GM23338 (cell line): ENCODE results near the gene CORO1C.

ENCODE experiments used
- EZH2 ChIP-seq: fragments of 200-600 bp; sonication (generic); IDR thresholded peaks from one replicate; pipeline ENCODE4 v1.8.0; 2017; ENCODE audit warnings: antibody characterized with exemption, mild to moderate bottlenecking, low read depth; ENCODE audit not compliant: unreplicated experiment
- EZH2phosphoT487 ChIP-seq: fragments of 200-600 bp; sonication (generic); IDR thresholded peaks from one replicate; pipeline ENCODE4 v1.8.1; 2018; ENCODE audit warnings: antibody characterized with exemption; ENCODE audit not compliant: unreplicated experiment
- POLR2AphosphoS5 ChIP-seq: IDR thresholded peaks from 2 replicates; pipeline ENCODE4 v1.6.1; 2016; ENCODE audit warnings: antibody characterized with exemption, low read depth
- TF ChIP-seq, protein P1 (sequence below): IDR thresholded peaks from one replicate; pipeline ENCODE4 v1.6.1; 2018; ENCODE audit warnings: antibody characterized with exemption; ENCODE audit not compliant: unreplicated experiment
- TF ChIP-seq, protein P2 (sequence below), 2 experiments: fragments of 200-600 bp in 1 of 2; sonication (generic) in 1 of 2; conservative IDR thresholded peaks; 2 replicates each; pipeline versions ENCODE4 v1.5.1 to v1.6.1; 2016 to 2017; ENCODE audit warnings: antibody characterized with exemption in 2 of 2, low read depth in 2 of 2, mild to moderate bottlenecking in 2 of 2, moderate library complexity in 1 of 2

DNA sequence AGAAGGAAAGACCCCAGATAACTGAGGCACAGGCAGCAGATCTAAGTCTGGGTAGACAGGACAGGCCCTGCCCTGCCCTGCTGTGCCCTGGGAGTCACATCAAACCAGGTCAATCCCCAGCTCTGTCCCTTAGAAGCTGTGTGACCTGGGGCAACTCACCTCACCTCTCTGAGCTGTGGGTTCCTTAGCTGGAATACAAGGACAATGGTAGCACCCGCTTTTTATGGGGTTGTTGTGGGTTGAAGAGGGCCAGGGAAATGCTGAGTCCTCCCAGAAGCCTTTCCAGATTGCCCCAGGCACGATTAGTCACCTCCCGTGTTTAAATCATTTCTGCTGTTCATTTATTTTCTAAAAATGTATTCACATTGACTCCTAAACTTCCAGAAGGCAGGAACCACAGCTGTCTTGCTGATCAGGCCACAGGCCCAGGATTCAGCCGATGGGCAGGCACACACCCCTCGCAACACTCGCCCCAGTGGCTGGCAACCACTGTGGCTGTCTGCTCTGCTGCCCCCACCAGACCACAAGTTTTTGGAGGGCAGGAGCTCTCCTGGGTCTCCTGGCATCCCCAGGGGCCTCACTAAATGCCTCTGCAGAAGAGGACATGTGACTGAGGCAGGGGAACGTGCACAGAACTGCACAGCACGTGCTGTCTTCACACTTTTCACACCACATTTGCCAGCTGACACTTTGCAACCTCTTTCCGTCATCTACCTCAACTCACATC is 100.7 kb downstream of the CORO1C start:
- TF ChIP-seq, protein P1, sequence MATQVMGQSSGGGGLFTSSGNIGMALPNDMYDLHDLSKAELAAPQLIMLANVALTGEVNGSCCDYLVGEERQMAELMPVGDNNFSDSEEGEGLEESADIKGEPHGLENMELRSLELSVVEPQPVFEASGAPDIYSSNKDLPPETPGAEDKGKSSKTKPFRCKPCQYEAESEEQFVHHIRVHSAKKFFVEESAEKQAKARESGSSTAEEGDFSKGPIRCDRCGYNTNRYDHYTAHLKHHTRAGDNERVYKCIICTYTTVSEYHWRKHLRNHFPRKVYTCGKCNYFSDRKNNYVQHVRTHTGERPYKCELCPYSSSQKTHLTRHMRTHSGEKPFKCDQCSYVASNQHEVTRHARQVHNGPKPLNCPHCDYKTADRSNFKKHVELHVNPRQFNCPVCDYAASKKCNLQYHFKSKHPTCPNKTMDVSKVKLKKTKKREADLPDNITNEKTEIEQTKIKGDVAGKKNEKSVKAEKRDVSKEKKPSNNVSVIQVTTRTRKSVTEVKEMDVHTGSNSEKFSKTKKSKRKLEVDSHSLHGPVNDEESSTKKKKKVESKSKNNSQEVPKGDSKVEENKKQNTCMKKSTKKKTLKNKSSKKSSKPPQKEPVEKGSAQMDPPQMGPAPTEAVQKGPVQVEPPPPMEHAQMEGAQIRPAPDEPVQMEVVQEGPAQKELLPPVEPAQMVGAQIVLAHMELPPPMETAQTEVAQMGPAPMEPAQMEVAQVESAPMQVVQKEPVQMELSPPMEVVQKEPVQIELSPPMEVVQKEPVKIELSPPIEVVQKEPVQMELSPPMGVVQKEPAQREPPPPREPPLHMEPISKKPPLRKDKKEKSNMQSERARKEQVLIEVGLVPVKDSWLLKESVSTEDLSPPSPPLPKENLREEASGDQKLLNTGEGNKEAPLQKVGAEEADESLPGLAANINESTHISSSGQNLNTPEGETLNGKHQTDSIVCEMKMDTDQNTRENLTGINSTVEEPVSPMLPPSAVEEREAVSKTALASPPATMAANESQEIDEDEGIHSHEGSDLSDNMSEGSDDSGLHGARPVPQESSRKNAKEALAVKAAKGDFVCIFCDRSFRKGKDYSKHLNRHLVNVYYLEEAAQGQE: no peak
- TF ChIP-seq, protein P2, sequence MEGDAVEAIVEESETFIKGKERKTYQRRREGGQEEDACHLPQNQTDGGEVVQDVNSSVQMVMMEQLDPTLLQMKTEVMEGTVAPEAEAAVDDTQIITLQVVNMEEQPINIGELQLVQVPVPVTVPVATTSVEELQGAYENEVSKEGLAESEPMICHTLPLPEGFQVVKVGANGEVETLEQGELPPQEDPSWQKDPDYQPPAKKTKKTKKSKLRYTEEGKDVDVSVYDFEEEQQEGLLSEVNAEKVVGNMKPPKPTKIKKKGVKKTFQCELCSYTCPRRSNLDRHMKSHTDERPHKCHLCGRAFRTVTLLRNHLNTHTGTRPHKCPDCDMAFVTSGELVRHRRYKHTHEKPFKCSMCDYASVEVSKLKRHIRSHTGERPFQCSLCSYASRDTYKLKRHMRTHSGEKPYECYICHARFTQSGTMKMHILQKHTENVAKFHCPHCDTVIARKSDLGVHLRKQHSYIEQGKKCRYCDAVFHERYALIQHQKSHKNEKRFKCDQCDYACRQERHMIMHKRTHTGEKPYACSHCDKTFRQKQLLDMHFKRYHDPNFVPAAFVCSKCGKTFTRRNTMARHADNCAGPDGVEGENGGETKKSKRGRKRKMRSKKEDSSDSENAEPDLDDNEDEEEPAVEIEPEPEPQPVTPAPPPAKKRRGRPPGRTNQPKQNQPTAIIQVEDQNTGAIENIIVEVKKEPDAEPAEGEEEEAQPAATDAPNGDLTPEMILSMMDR (conservative IDR thresholded peaks at IDR 0.05; ENCODE audit: low read depth in 2 of 2): no peak
- no peak for TF ChIP-seq POLR2AphosphoS5
- TF ChIP-seq EZH2: no peak
- TF ChIP-seq EZH2phosphoT487: no peak
